HG03103 (cell line): ENCODE measurements around the gene HDAC9.
A peak's percentile ranks its signal among the peaks of the same experiment; 100 is the strongest.

Experiments used
- ATAC-seq: cut with Tn5 transposase; IDR thresholded peaks from one replicate; pipeline ENCODE4 v1.9.1; 2021; ENCODE audit warnings: low read depth; ENCODE audit not compliant: unreplicated experiment

Gene HDAC9

GRCh38 chr7:18866359-18867036 lies 370.9 kb downstream of the HDAC9 start:
- ATAC-seq, result peak; percentile 64

GRCh38 chr7:18872344-18872743 lies 376.8 kb downstream of the HDAC9 start:
- ATAC-seq, result no peak

GRCh38 chr7:18873734-18874336 lies 378.3 kb downstream of the HDAC9 start:
- ATAC-seq, result no peak

DNA sequence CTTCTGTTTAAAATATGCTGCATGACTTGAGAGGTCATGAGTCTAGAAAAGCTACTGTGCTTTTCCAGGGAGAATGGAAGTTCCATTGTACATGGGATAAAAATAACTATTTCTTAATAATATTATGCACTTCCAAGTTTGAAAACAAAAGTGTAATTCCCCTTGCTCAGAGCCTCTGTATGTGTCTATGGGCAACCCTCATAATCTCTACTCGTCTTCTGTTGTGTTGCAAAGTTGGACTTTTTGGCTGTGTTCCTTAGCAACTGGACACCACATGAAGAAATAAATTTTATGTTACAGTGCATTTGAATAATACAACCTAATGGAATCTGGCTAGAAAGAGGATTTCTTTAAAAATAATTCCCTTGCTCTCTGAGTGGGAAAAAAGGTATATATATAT lies 379.3 kb downstream of the HDAC9 start:
- ATAC-seq, result no peak

GRCh38 chr7:18877874-18878273 lies 382.3 kb downstream of the HDAC9 start:
- no peak for ATAC-seq

GRCh38 chr7:18886832-18887231 lies 391.3 kb downstream of the HDAC9 start:
- ATAC-seq, result no peak

- ATAC-seq, result no peak
These were observed 393.9 kb downstream of the HDAC9 start for GRCh38 chr7:18889436-18889835.

GRCh38 chr7:18890134-18890533 lies 394.6 kb downstream of the HDAC9 start:
- ATAC-seq, result no peak

DNA sequence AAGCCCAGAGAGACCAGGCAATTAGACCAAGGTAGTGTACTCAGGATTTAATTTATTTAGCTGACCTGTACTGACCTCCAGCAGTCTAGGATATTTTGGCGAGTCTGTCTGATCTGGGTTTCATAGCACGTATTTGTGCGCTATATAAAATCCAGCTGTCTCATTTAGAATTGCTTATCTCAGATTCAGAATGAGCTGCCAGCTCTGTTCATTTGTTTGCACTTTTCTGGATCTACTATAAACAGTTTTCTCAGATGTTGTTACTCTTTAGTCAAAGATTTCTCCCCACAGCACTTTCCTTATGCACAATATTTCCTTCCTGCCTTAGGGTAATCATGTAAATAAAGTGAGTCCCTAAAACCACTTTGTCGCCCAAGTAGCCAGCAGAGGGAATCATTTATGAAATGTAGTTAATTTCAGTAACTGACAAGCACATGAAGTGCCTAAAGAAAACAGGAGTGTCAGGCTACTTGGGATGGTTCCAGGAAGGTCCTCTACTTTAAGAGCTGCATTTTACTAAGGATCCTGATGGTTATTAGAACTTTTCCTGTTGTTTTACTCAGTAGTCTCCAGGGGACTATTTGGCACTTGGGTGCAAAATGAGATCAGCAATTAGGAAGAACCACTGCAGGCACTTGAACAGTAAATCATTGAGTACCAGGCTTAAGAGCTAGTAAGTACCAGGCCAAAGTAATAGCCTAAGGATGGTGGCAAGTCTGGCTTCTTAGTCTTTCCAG lies 395.5 kb downstream of the HDAC9 start:
- ATAC-seq, result no peak

DNA sequence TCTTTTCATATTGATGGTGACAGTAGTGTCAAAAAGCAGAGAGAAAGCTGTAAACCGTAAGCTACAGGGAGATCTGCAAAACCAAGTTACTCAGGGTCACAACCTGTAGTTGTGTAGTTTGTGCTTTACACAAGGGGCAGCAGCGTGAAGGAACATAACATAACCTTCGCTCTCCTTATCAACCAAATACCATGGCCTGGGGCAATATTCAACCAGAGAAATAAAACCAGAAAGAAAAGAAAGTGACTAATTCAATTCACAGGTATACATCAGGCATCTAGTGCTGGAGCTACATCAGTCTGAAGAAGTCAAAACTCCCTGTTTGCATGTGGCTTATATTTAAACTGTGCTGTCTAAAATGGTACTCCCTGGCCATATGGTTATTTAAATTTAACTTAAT lies 397.6 kb downstream of the HDAC9 start:
- no peak for ATAC-seq

DNA sequence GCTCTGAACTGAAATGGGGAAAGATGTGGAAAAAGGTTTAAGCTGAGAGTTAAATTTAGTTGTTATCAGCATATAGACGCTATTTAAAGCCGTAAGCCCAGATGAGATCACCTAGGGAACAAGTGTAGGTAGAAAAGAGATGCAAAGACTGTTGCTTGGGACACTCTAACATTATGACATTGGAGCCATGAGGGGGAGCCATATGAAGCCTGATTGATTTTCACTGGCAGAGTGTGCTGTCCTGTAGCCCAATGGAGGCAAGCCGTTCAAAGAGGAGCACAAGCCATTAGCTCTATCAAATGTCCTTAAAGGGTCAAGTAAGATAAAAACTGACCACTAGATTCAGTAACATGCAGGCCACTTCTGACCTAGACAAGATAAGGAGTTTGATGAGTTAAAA lies 398.6 kb downstream of the HDAC9 start:
- no peak for ATAC-seq

DNA sequence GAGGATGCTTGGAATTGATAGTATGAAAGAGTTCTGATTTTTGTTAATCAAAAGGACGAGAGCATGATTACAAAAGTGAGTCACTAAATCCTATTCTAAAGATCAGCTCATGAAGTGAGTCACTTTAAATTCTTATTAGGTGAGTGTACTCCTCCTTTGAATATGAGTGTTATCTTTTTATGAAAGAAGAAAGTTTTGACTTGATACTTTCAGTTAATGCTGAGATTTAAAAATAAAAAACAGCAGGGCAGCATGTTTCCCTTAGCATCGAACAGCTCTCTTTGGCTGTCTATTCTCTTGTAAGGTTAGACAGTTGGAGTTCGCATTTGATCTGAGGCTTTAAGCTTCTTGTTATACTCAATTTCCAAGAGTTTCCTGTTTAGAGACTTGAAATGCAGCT lies 399.9 kb downstream of the HDAC9 start:
- no peak for ATAC-seq

- ATAC-seq, result no peak
These were observed 400.9 kb downstream of the HDAC9 start for GRCh38 chr7:18896343-18896975.

DNA sequence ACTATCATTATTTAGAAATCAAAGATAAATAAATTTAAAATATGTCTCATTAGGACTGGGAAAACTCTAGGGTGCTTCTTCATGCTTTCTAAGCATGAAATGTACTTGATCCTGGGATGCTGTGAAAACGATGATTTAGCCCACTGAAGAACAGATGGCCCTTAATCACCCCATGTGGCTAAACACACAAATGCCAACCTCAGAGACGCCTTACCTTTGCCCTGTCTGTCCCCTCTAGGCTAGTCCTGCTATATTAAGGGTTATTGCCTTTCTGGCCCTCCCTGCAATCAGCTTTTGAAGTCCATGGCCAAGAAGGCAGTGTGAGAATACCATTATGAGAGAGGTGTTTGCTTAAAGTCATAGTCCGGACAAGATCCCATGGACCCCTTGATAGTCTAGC lies 404.7 kb downstream of the HDAC9 start:
- ATAC-seq, result no peak

DNA sequence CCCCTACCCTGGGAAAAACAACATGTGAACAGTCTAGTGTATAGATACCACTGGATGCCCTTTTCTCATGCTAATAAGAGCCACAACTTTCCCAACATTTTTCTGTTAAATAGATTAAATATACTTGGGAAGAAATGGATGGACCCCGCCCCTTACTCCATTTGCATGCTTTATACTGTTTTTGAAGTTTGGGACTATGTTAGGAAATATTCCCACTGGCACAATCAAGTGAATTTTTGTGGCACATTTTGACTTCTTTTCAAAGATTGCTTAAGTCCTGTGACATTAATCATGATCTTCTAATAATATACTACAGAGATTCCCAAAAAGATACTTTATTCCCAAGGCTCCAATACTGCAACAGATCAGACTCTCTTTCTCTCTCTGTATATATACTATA lies 405.3 kb downstream of the HDAC9 start:
- ATAC-seq, result no peak

- no peak for ATAC-seq
These were observed 405.8 kb downstream of the HDAC9 start for GRCh38 chr7:18901351-18901750.

- ATAC-seq, result no peak
These were observed 406.5 kb downstream of the HDAC9 start for GRCh38 chr7:18901982-18902421.

DNA sequence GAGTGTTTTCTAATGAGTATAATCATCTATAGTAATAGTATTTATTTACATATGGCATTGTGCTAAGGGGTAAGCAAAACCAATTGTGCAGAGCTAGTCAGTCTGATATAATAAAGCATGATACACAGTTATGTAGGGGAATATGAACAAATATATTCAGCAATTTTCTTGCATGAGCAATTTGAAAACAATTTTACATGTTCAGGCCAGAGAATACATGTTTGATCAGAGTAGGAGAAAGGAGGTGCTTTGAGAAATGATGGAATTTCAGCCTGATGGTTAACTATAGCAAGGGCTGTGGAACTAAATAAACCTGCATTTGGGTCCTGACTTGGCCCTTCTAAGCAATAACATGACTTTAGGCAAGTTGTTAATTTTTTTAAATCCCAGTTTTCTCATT lies 407.3 kb downstream of the HDAC9 start:
- ATAC-seq, result no peak

GRCh38 chr7:18903695-18904094 lies 408.1 kb downstream of the HDAC9 start:
- no peak for ATAC-seq

DNA sequence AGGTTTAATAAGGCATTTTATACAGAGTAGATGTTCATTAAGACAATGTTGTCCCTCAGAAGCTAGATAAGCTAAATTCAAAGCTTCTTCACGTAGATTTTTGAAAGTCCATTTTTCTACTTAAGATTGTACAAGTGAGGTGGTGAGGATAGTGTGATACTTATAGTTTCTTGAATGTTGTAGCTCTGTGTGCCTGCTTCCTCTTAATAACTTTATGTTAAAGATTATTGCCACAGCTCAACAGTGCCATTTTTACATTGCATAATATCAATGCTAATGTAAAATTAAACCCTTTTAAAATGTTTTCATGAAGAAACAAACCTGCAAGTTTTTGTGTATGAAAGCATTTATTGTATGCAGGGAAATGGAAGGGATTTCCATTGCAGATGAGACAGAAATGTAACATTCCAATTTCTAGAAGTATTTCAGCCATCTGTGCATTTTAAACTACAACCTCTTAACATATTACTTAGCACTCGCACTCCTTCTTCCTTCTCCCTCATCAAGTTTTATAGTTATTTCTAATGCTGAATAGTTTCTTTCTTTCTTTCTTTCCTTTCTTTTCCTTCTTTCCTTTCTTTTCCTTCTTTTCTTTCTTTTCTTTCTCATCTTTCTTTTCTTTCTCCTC lies 409.9 kb downstream of the HDAC9 start:
- no peak for ATAC-seq

- ATAC-seq, result no peak
These were observed 411.4 kb downstream of the HDAC9 start for GRCh38 chr7:18906901-18907300.
